IPS-18a (cell line): ENCODE measurements around the gene MYH14.

Experiments used
- H3K27ac ChIP-seq: one replicate; pipeline ENCODE4 v1.5.1; 2013; ENCODE audit warnings: low read length
- H3K27me3 ChIP-seq: one replicate; pipeline ENCODE4 v1.6.1; 2013; ENCODE audit warnings: mild to moderate bottlenecking, low read length; ENCODE audit not compliant: control insufficient read depth, insufficient read depth
- H3K36me3 ChIP-seq: one replicate; pipeline ENCODE4 v1.6.1; 2013; ENCODE audit warnings: low read depth, low read length; ENCODE audit not compliant: control insufficient read depth
- H3K4me1 ChIP-seq: one replicate; pipeline ENCODE4 v1.6.1; 2013; ENCODE audit warnings: low read depth, low read length; ENCODE audit not compliant: control insufficient read depth
- H3K4me3 ChIP-seq: one replicate; pipeline ENCODE4 v1.5.1; 2013; ENCODE audit warnings: low read length
- H3K9ac ChIP-seq: one replicate; pipeline ENCODE4 v1.6.1; 2013; ENCODE audit warnings: mild to moderate bottlenecking, low read length, moderate library complexity
- H3K9me3 ChIP-seq: one replicate; pipeline ENCODE4 v1.6.1; 2013; ENCODE audit warnings: low read depth, low read length; ENCODE audit not compliant: control insufficient read depth

MYH14 gene

GRCh38 chr19:50203281-50204080 is at the start of gene MYH14:
Gene MYH14, plus strand, starts transcription at chr19:50203622. Its CDS starts 6,744 bp downstream, at chr19:50210366.
- peak within 1 kb of the TSS; percentile 65 for H3K4me3 ChIP-seq
- H3K9me3 ChIP-seq, result no peaks in the 10 kb centered on the region
- H3K27me3 ChIP-seq, result peaks cover 15% of the 10 kb centered on the region
- H3K4me1 ChIP-seq, result peaks cover 3% of the 10 kb centered on the region
- H3K36me3 ChIP-seq, result no peaks in the 10 kb centered on the region
- peak within 1 kb of the TSS; percentile 45 for H3K9ac ChIP-seq
- no peak within 1 kb of the TSS for H3K27ac ChIP-seq

GRCh38 chr19:50154529-50154928 is 48.9 kb upstream of the MYH14 start:
- H3K27me3 ChIP-seq, result no peaks in the 10 kb centered on the region
- H3K9me3 ChIP-seq, result no peaks in the 10 kb centered on the region
- no peak overlapping the region for H3K4me3 ChIP-seq
- no peak overlapping the region for H3K27ac ChIP-seq
- H3K36me3 ChIP-seq, result no peaks in the 10 kb centered on the region
- H3K4me1 ChIP-seq, result no peaks in the 10 kb centered on the region
- H3K9ac ChIP-seq, result no peak overlapping the region

- Histone ChIP-seq H3K4me3 (no peak overlapping the region), H3K9ac (no peak overlapping the region), H3K9me3 (no peaks in the 10 kb centered on the region), H3K27me3 (no peaks in the 10 kb centered on the region), H3K27ac (no peak overlapping the region), H3K36me3 (no peaks in the 10 kb centered on the region), H3K4me1 (no peaks in the 10 kb centered on the region)
These were observed 47.8 kb upstream of the MYH14 start for GRCh38 chr19:50155520-50156109.

- Histone ChIP-seq H3K9ac (no peak overlapping the region), H3K27me3 (no peaks in the 10 kb centered on the region), H3K36me3 (no peaks in the 10 kb centered on the region), H3K27ac (no peak overlapping the region), H3K4me3 (no peak overlapping the region), H3K4me1 (no peaks in the 10 kb centered on the region), H3K9me3 (no peaks in the 10 kb centered on the region)
These were observed 44.8 kb upstream of the MYH14 start for GRCh38 chr19:50158577-50158976.

GRCh38 chr19:50159078-50159477 is 44.3 kb upstream of the MYH14 start:
- H3K9me3 ChIP-seq, result no peaks in the 10 kb centered on the region
- H3K9ac ChIP-seq, result no peak overlapping the region
- no peaks in the 10 kb centered on the region for H3K36me3 ChIP-seq
- no peak overlapping the region for H3K4me3 ChIP-seq
- no peak overlapping the region for H3K27ac ChIP-seq
- H3K27me3 ChIP-seq, result no peaks in the 10 kb centered on the region
- no peaks in the 10 kb centered on the region for H3K4me1 ChIP-seq

GRCh38 chr19:50162988-50163387 is 40.4 kb upstream of the MYH14 start, which contains the start of gene IZUMO2:
Gene IZUMO2, minus strand, starts transcription at chr19:50163281. Its CDS starts 87 bp downstream, at chr19:50163194.
- Histone ChIP-seq H3K36me3 (no peaks in the 10 kb centered on the region), H3K9ac (no peak within 1 kb of the TSS), H3K4me3 (no peak within 1 kb of the TSS), H3K27me3 (no peaks in the 10 kb centered on the region), H3K9me3 (no peaks in the 10 kb centered on the region), H3K27ac (no peak within 1 kb of the TSS), H3K4me1 (no peaks in the 10 kb centered on the region)

- Histone ChIP-seq H3K36me3 (no peaks in the 10 kb centered on the region), H3K27ac (no peak overlapping the region), H3K4me3 (no peak overlapping the region), H3K27me3 (no peaks in the 10 kb centered on the region), H3K9ac (no peak overlapping the region), H3K9me3 (no peaks in the 10 kb centered on the region), H3K4me1 (no peaks in the 10 kb centered on the region)
These were observed 36.1 kb upstream of the MYH14 start for GRCh38 chr19:50167314-50167721.

GRCh38 chr19:50171752-50172151 is 31.7 kb upstream of the MYH14 start:
- Histone ChIP-seq H3K4me1 (no peaks in the 10 kb centered on the region), H3K9me3 (no peaks in the 10 kb centered on the region), H3K36me3 (no peaks in the 10 kb centered on the region), H3K27me3 (no peaks in the 10 kb centered on the region), H3K9ac (no peak overlapping the region), H3K4me3 (no peak overlapping the region), H3K27ac (no peak overlapping the region)

- Histone ChIP-seq H3K9ac (no peak overlapping the region), H3K36me3 (no peaks in the 10 kb centered on the region), H3K27ac (no peak overlapping the region), H3K27me3 (no peaks in the 10 kb centered on the region), H3K4me1 (no peaks in the 10 kb centered on the region), H3K4me3 (no peak overlapping the region), H3K9me3 (no peaks in the 10 kb centered on the region)
These were observed 30.7 kb upstream of the MYH14 start for GRCh38 chr19:50172726-50173125.

GRCh38 chr19:50173127-50173526 is 30.3 kb upstream of the MYH14 start:
- H3K9me3 ChIP-seq, result no peaks in the 10 kb centered on the region
- no peak overlapping the region for H3K9ac ChIP-seq
- no peak overlapping the region for H3K4me3 ChIP-seq
- no peaks in the 10 kb centered on the region for H3K27me3 ChIP-seq
- H3K4me1 ChIP-seq, result no peaks in the 10 kb centered on the region
- no peaks in the 10 kb centered on the region for H3K36me3 ChIP-seq
- H3K27ac ChIP-seq, result no peak overlapping the region

- Histone ChIP-seq H3K4me3 (no peak overlapping the region), H3K4me1 (no peaks in the 10 kb centered on the region), H3K9ac (no peak overlapping the region), H3K27ac (no peak overlapping the region), H3K27me3 (no peaks in the 10 kb centered on the region), H3K9me3 (no peaks in the 10 kb centered on the region), H3K36me3 (no peaks in the 10 kb centered on the region)
These were observed 29.2 kb upstream of the MYH14 start for GRCh38 chr19:50174100-50174793.
